Mucosa of descending colon (tissue), 3 donors: Measurements from ENCODE around the gene GZMH. TPM values are rescaled to one million over a fixed set of nuclear protein-coding genes. Genes with fewer than 3 reads are reported as not detected.

ENCODE experiments used
- ATAC-seq: fragments of 200-7000 bp; cut with Tn5 transposase; one replicate; pipeline ENCODE4 v1.9.1; 2020; ENCODE audit warnings: mild to moderate bottlenecking, moderate library complexity
- DNase-seq, 3 donors: peaks; one replicate each; pipeline ENCODE4 v3.0.0-alpha.2; 2020
- H3K36me3 ChIP-seq: fragments of 200-600 bp; one replicate; pipeline ENCODE4 v1.8.0; 2021; ENCODE audit warnings: low read depth, mild to moderate bottlenecking
- H3K4me1 ChIP-seq: fragments of 200-600 bp; one replicate; pipeline ENCODE4 v1.8.0; 2021; ENCODE audit warnings: low read depth, mild to moderate bottlenecking
- H3K4me3 ChIP-seq: fragments of 200-600 bp; one replicate; pipeline ENCODE4 v1.8.0; 2021; ENCODE audit warnings: mild to moderate bottlenecking
- H3K9me3 ChIP-seq: fragments of 200-600 bp; one replicate; pipeline ENCODE4 v1.8.0; 2021; ENCODE audit warnings: mild to moderate bottlenecking
- intact Hi-C, 2 donors: fragments of 100-400 bp; cut with DNase I in 1 of 2; cut with micrococcal nuclease in 1 of 2; formaldehyde crosslinking; loops; one replicate each; pipeline versions ENCODE4 v1.11.0 to v1.11.1; 2022; cut with DNase I, micrococcal nuclease
- total RNA-seq, 3 donors: library from RNA; stranded (reverse); fragmentation: NEBNext Ultra II Directional in 2 of 3; extraction: Animal tissue kit (Norgen Biotek cat#: 25700) in 2 of 3; gene quantifications; one replicate each; pipeline versions ENCODE4 v1.2.1 to v1.2.4, GENCODE V29; 2021 to 2023
- TF ChIP-seq, protein P1 (sequence below): fragments of 200-600 bp; IDR thresholded peaks from one replicate; pipeline ENCODE4 v1.8.0; 2022; ENCODE audit warnings: antibody characterized with exemption, mild to moderate bottlenecking
- donor health status: DM: no; HTN: no; CAD: no; lungs with moderate emphysema.
- donor health status: DM: no; HTN: no; CAD: no.
- donor health status: DM: no; HTN: yes; CAD: no.

GZMH gene
- total RNA-seq, 3 donors from 2014 or later: 0.35 to 1.2 (median 1.0) TPM

DNA sequence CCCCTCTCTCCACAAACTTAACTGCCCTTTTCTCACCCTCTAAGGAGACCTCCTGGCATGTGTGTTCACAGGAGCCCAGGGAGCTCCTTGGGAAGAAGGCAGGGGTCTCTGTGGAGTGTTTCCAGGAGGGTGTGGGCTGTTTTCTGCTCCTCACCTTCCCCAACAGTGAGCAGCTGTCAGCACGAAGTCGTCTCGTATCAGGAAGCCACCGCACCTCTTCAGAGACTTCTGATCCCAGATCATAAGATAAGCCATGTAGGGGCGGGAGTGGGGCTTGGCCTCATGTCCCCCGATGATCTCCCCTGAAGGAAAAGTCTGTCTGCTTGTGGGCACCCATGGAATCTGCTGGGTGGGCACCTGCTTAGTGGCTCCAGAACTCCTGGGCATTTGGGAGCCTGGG, 23.3 kb upstream of the GZMH start:
- TF ChIP-seq, protein P1, sequence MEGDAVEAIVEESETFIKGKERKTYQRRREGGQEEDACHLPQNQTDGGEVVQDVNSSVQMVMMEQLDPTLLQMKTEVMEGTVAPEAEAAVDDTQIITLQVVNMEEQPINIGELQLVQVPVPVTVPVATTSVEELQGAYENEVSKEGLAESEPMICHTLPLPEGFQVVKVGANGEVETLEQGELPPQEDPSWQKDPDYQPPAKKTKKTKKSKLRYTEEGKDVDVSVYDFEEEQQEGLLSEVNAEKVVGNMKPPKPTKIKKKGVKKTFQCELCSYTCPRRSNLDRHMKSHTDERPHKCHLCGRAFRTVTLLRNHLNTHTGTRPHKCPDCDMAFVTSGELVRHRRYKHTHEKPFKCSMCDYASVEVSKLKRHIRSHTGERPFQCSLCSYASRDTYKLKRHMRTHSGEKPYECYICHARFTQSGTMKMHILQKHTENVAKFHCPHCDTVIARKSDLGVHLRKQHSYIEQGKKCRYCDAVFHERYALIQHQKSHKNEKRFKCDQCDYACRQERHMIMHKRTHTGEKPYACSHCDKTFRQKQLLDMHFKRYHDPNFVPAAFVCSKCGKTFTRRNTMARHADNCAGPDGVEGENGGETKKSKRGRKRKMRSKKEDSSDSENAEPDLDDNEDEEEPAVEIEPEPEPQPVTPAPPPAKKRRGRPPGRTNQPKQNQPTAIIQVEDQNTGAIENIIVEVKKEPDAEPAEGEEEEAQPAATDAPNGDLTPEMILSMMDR: no peak
- Histone ChIP-seq H3K9me3 (no peaks in the 10 kb centered on the region), H3K4me1 (no peaks in the 10 kb centered on the region), H3K4me3 (no peak overlapping the region), H3K36me3 (no peaks in the 10 kb centered on the region)
- DNase-seq: no peak
- ATAC-seq: no peak
- intact Hi-C loops: no loop called here

DNA sequence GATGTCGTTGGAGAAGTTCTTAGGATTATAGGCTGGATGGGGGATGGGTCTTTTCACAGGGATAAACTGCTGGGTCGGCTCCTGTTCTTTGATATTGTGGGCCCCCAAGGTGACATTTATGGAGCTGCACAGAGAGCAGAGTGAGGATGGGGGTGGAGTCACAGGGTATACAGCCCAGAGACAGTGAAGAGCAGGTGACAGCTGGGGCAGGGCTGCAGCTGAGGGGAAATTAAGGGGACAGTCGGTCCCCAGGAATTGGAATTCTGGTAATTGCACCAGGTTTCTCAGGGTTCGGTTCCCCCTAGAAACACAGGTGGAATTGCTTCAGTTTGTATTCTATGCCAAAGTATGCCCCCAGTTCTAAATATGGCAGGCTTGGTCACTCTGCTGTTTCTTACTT, 22.9 kb upstream of the GZMH start:
- no peaks in the 10 kb centered on the region for H3K36me3 ChIP-seq
- no peak overlapping the region for H3K4me3 ChIP-seq
- intact Hi-C loops: no loop called here
- H3K9me3 ChIP-seq: no peaks in the 10 kb centered on the region
- no peak for DNase-seq
- TF ChIP-seq, protein P1: no peak
- no peaks in the 10 kb centered on the region for H3K4me1 ChIP-seq
- no peak for ATAC-seq

DNA sequence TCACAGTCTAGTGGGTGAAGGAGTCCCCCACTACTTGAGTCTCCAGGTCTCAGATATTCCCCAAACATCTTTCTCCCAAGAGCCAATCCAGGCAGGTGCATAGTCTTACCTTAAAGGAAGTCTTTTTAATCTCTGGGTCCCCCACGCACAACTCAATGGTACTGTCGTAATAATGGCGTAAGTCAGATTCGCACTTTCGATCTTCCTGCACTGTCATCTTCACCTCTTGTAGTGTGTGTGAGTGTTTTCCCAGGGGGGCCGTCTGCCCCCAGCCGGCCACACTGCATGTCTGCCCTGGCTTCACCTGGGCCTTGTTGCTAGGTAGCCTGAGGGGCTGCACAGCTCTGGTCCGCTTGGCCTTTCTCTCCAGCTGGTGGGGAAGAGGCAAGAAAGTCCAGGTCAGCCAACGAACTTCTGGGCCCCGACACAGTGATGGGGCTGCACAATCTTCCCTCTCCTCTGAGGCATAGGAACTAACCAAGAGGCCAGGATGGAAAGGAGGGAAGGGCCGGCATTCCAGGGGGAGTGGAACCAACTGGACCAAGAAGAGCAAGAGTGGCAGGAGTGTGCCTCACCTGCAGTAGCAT, 22.4 kb upstream of the GZMH start:
- Histone ChIP-seq H3K36me3 (no peaks in the 10 kb centered on the region), H3K4me3 (no peak overlapping the region), H3K9me3 (no peaks in the 10 kb centered on the region), H3K4me1 (no peaks in the 10 kb centered on the region)
- TF ChIP-seq, protein P1: no peak
- intact Hi-C loops: no loop called here
- DNase-seq (no peak), ATAC-seq (no peak)

DNA sequence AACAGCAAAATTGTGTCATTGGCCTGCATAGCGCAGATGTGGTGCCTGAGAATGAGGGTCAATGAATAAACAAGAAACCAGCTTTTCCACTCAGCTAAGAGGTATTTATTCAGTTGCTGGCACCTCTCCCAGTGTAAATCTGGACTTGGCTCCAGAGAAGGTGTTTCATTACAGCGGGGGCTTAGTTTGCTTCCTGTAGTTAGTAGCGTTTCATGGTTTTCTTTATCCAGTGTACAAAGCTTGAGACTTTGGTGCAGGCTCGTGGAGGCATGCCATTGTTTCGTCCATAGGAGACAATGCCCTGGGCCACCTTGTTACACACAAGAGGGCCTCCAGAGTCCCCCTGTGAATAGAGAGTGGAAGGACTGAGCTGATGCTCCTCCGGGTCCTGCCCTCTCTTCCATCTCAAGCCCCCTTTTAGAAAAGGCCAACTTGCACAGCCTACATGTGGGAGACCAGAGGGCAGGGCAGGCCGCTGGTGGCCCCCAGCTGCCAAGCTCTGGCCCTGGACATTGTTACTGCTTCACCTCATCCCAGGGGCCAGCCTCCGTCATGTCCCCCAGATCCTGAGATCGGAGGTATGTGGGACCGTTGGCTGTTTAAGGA, 21.5 kb upstream of the GZMH start:
- ATAC-seq: peak; percentile 68
- no peaks in the 10 kb centered on the region for H3K4me1 ChIP-seq
- H3K9me3 ChIP-seq: no peaks in the 10 kb centered on the region
- intact Hi-C loops: no loop called here
- DNase-seq: peak in 1 of 3 donors; percentile 43
- no peaks in the 10 kb centered on the region for H3K36me3 ChIP-seq
- no peak overlapping the region for H3K4me3 ChIP-seq
- TF ChIP-seq, protein P1: no peak

DNA sequence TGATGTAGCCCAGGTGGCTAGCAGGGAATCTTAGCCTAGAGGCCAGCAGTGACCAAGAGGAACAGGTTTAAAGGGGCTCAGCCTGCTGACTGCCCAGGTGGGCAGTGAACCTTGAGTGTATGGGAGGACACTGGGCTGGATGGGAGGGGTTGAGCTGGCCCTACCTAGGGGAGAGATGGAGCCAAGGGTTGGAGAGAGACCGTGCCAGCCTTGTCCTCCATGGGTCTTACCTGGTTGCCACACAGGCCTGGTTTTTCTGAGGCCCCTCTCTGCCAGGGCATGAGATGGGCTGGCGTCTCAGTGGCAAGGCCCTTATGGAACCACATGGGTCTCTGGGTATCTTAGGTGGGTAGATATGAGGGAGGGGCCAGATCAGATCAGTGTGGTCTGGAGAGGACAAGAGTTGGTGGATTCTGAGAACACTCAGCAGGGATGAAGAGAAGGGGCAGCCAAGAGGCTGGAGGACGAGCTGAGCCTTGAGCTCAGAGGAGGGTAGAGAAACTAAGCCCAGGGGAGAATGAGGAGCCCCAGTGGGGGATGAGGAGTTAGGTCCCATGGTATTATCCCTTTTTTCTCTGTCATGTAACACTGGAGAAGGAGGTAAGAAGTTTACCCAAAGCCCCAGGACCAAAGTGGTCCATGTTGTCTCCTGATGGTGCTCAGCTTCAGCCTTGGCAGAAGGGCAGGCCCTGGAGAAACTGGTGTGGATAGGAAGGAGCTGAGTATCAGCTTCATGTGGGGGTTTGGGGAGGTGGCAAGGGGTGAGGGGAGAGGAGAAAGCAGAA, 20.8 kb upstream of the GZMH start:
- Histone ChIP-seq H3K9me3 (no peaks in the 10 kb centered on the region), H3K36me3 (no peaks in the 10 kb centered on the region), H3K4me3 (no peak overlapping the region), H3K4me1 (no peaks in the 10 kb centered on the region)
- TF ChIP-seq, protein P1: no peak
- no peak for DNase-seq
- intact Hi-C loops: no loop called here
- no peak for ATAC-seq
